Measurements from ENCODE around the gene FAM168A. TPM values are rescaled to one million over a fixed set of nuclear protein-coding genes. Genes with fewer than 3 reads are reported as not detected.

Gene FAM168A
- total and polyA plus RNA-seq, 9 of the 15 experiments (the other 6 are each of a cell fraction or from before 2014, with no cell fraction given): 0.44 to 7.2 (median 2.9) TPM

DNA sequence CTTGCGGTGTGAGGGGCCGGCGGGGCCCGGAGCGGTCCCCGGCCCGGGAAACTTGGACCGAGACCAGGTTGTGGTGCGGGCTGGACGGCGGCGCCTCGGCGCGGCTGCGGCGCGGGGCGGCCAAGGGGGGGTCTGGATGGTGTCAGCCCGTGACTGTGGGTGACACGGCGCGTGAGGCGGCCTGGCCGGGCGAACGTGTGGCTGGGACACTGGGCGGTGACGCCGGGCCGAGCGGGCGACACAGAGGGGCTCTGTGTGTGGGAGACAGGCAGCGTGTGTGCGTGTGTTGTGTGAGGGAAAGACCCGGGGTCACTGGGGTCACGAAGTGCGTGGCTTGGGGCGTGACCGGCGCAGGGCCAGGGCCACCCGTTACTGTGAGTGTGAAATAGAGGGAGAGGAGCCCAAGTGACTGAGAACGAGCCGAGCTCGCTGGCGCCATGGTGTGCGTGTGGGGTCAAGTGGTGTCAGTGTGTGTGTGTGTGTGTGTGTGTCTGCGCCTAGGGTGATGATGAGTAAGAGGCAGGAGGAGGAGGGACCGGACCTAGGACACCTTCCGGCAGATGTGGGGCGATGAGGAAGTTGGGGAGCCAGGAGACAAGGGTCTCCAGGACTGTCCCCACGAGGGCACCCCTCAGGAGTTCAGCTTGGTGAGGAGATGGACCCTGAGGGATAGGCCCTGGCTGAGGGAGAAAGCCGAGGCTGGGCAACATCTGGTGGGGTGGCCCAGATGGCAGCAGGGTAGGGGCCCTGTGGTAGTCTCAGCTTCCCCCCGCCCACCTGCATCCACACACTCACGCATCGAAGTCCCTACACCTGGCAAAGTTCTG lies 220.9 kb downstream of the FAM168A start (continued):
- TF ChIP-seq, protein P1, sequence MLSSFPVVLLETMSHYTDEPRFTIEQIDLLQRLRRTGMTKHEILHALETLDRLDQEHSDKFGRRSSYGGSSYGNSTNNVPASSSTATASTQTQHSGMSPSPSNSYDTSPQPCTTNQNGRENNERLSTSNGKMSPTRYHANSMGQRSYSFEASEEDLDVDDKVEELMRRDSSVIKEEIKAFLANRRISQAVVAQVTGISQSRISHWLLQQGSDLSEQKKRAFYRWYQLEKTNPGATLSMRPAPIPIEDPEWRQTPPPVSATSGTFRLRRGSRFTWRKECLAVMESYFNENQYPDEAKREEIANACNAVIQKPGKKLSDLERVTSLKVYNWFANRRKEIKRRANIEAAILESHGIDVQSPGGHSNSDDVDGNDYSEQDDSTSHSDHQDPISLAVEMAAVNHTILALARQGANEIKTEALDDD (IDR thresholded peaks at IDR 0.05): no peak
- no peak for TF ChIP-seq PML (IDR thresholded peaks at IDR 0.05; ENCODE audit: low read length)
- no peak for TF ChIP-seq RNF2 (IDR thresholded peaks at IDR 0.05)
- TF ChIP-seq NR2C1 (IDR thresholded peaks at IDR 0.05): peak; percentile 85
- peak; percentile 85 for TF ChIP-seq NR2C1 (tag; IDR thresholded peaks at IDR 0.05)
- TF ChIP-seq NONO (IDR thresholded peaks at IDR 0.05; ENCODE audit: low read depth in 2 of 2, low read length in 1 of 2): no peak
- TF ChIP-seq ETV1 (tag; conservative IDR thresholded peaks at IDR 0.05; ENCODE audit: low read depth): 0 out of 2 replicates have a peak, but pooled peaks have one; percentile 42
- TF ChIP-seq, protein P2, sequence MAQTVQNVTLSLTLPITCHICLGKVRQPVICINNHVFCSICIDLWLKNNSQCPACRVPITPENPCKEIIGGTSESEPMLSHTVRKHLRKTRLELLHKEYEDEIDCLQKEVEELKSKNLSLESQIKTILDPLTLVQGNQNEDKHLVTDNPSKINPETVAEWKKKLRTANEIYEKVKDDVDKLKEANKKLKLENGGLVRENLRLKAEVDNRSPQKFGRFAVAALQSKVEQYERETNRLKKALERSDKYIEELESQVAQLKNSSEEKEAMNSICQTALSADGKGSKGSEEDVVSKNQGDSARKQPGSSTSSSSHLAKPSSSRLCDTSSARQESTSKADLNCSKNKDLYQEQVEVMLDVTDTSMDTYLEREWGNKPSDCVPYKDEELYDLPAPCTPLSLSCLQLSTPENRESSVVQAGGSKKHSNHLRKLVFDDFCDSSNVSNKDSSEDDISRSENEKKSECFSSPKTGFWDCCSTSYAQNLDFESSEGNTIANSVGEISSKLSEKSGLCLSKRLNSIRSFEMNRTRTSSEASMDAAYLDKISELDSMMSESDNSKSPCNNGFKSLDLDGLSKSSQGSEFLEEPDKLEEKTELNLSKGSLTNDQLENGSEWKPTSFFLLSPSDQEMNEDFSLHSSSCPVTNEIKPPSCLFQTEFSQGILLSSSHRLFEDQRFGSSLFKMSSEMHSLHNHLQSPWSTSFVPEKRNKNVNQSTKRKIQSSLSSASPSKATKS (CRISPR knock-in tag; IDR thresholded peaks at IDR 0.05): no peak
- TF ChIP-seq, protein P3, sequence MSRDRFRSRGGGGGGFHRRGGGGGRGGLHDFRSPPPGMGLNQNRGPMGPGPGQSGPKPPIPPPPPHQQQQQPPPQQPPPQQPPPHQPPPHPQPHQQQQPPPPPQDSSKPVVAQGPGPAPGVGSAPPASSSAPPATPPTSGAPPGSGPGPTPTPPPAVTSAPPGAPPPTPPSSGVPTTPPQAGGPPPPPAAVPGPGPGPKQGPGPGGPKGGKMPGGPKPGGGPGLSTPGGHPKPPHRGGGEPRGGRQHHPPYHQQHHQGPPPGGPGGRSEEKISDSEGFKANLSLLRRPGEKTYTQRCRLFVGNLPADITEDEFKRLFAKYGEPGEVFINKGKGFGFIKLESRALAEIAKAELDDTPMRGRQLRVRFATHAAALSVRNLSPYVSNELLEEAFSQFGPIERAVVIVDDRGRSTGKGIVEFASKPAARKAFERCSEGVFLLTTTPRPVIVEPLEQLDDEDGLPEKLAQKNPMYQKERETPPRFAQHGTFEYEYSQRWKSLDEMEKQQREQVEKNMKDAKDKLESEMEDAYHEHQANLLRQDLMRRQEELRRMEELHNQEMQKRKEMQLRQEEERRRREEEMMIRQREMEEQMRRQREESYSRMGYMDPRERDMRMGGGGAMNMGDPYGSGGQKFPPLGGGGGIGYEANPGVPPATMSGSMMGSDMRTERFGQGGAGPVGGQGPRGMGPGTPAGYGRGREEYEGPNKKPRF (IDR thresholded peaks at IDR 0.05; ENCODE audit: low read depth, low read length): no peak
- TF ChIP-seq RERE (CRISPR knock-in tag; IDR thresholded peaks at IDR 0.05; ENCODE audit: borderline replicate concordance): no peak
- TF ChIP-seq ZBED1 (IDR thresholded peaks at IDR 0.05): no peak
- TF ChIP-seq KDM5B (IDR thresholded peaks at IDR 0.05; ENCODE audit: insufficient replicate concordance, low read depth, low read length): peak; percentile 53
- peak in 1 of 2 experiments; percentile 95; a peak in 2 of 4 replicates for TF ChIP-seq HDAC1 (IDR thresholded peaks at IDR 0.05)
- no peak for TF ChIP-seq PHTF2 (CRISPR knock-in tag; IDR thresholded peaks at IDR 0.05)
- no peak for TF ChIP-seq SMARCB1 (IDR thresholded peaks at IDR 0.05; ENCODE audit: insufficient read length, low read depth)
- peak; percentile 78 for TF ChIP-seq TOE1 (IDR thresholded peaks at IDR 0.05; ENCODE audit: borderline replicate concordance)
- TF ChIP-seq TOE1 (CRISPR knock-in tag; IDR thresholded peaks at IDR 0.05; ENCODE audit: borderline replicate concordance, low read depth): no peak
